Measurements from ENCODE around the gene TRIM66.

TRIM66 gene

GRCh38 chr11:8573777-8574176 is 108.7 kb downstream of the TRIM66 start:
- no peak for DNase-seq (ENCODE audit: low read depth in 2 of 2)

- DNase-seq (ENCODE audit: low read depth in 2 of 2) = no peak
These were observed 114.8 kb downstream of the TRIM66 start for GRCh38 chr11:8567602-8568198.

GRCh38 chr11:8566613-8567210 is 115.8 kb downstream of the TRIM66 start:
- DNase-seq (ENCODE audit: low read depth in 2 of 2) = no peak

GRCh38 chr11:8564526-8564925 is 117.9 kb downstream of the TRIM66 start:
- no peak for DNase-seq (ENCODE audit: low read depth in 2 of 2)
